IPS-NIHi11 (cell line): Measurements from ENCODE around the gene CCDC116.
A peak's percentile ranks its signal among the peaks of the same experiment; 100 is the strongest.
"Not testable (repeated sequence)": the region's sequence is repeated elsewhere in the genome, so short reads cannot be mapped to it uniquely, and the experiment has no call there.

Experiments
- DNase-seq: peaks from one replicate; pipeline ENCODE4 v3.0.0; 2012; ENCODE audit warnings: mixed read lengths, low spot score

CCDC116 gene

GRCh38 chr22:21652010-21652546 is 19.5 kb downstream of the CCDC116 start:
- DNase-seq: peak; percentile 91

- DNase-seq: peak; percentile 70
Observed at GRCh38 chr22:21652547-21653545, 20.3 kb downstream of the CCDC116 start.

- no peak for DNase-seq
Observed at GRCh38 chr22:21657020-21657359, 24.4 kb downstream of the CCDC116 start.

GRCh38 chr22:21657360-21658032 is 24.9 kb downstream of the CCDC116 start:
- DNase-seq: peak; percentile 96

- no peak for DNase-seq
Observed at GRCh38 chr22:21659864-21660525, 27.4 kb downstream of the CCDC116 start.

GRCh38 chr22:21660904-21661303 is 28.3 kb downstream of the CCDC116 start:
- DNase-seq: no peak

GRCh38 chr22:21661991-21662390 is 29.4 kb downstream of the CCDC116 start:
- no peak for DNase-seq

GRCh38 chr22:21663738-21664137 is 31.2 kb downstream of the CCDC116 start:
- DNase-seq: no peak

GRCh38 chr22:21665047-21665851 is 32.7 kb downstream of the CCDC116 start:
- no peak for DNase-seq

GRCh38 chr22:21666786-21667185 is 34.2 kb downstream of the CCDC116 start:
- DNase-seq: no peak

- DNase-seq: no peak
Observed at GRCh38 chr22:21669026-21669425, 36.5 kb downstream of the CCDC116 start.

GRCh38 chr22:21672107-21672629 is 39.6 kb downstream of the CCDC116 start:
- DNase-seq: no peak

- no peak for DNase-seq
Observed at GRCh38 chr22:21673534-21674321, 41.2 kb downstream of the CCDC116 start.

GRCh38 chr22:21674638-21675245 is 42.2 kb downstream of the CCDC116 start:
- DNase-seq: no peak

- no peak for DNase-seq
Observed at GRCh38 chr22:21677606-21678443, 45.3 kb downstream of the CCDC116 start.

- DNase-seq: not testable (repeated sequence)
Observed at GRCh38 chr22:21678842-21679241, 46.3 kb downstream of the CCDC116 start.

- DNase-seq: no peak
Observed at GRCh38 chr22:21679383-21679782, 46.8 kb downstream of the CCDC116 start.

- no peak for DNase-seq
Observed at GRCh38 chr22:21680830-21681565, 48.4 kb downstream of the CCDC116 start.
